Nephron (organoid): ENCODE data around the gene ALDH1A1.

Experiments
- H3K27ac Mint-ChIP-seq, 3 experiments: 2 replicates each; pipeline ENCODE4 v1.8.0; 2020; ENCODE audit warnings: mixed read lengths in 3 of 3, mild to moderate bottlenecking in 2 of 3, moderate library complexity in 1 of 3
- H3K27me3 Mint-ChIP-seq: 2 replicates; pipeline ENCODE4 v1.8.0; 2021; ENCODE audit warnings: low read depth, mild to moderate bottlenecking, moderate library complexity, mixed read lengths
- H3K36me3 Mint-ChIP-seq: 2 replicates; pipeline ENCODE4 v1.8.0; 2020; ENCODE audit warnings: low read depth, mixed read lengths
- H3K4me1 Mint-ChIP-seq: 2 replicates; pipeline ENCODE4 v1.8.0; 2020; ENCODE audit warnings: mixed read lengths
- H3K4me3 Mint-ChIP-seq, 3 experiments: 2 replicates each; pipeline ENCODE4 v1.8.0; 2020; ENCODE audit warnings: mild to moderate bottlenecking in 3 of 3, mixed read lengths in 3 of 3, moderate library complexity in 2 of 3
- H3K9me3 Mint-ChIP-seq: 2 replicates; pipeline ENCODE4 v1.8.0; 2020; ENCODE audit warnings: mixed read lengths
- CTCF ChIP-seq, 3 experiments: fragments of 200-600 bp; sonication (generic); IDR thresholded peaks; one replicate each; pipeline ENCODE4 v1.5.0; 2021; ENCODE audit warnings: antibody characterized with exemption in 3 of 3; ENCODE audit not compliant: unreplicated experiment in 3 of 3

The ALDH1A1 gene

GRCh38 chr9:72931897-72932296 is 21.0 kb downstream of the ALDH1A1 start:
- H3K4me1 Mint-ChIP-seq: peaks cover 4% of the 10 kb centered on the region
- no peaks in the 10 kb centered on the region for H3K27me3 Mint-ChIP-seq
- H3K36me3 Mint-ChIP-seq: no peaks in the 10 kb centered on the region
- TF ChIP-seq CTCF (IDR thresholded peaks at IDR 0.05; ENCODE audit: unreplicated experiment in 3 of 3): no peak
- H3K4me3 Mint-ChIP-seq: no peak overlapping the region
- H3K9me3 Mint-ChIP-seq: no peaks in the 10 kb centered on the region
- H3K27ac Mint-ChIP-seq: peak overlapping the region in 1 of 3 experiments; percentile 3

GRCh38 chr9:72931437-72931836 is 21.4 kb downstream of the ALDH1A1 start:
- Mint-ChIP-seq H3K27me3 (no peaks in the 10 kb centered on the region), H3K4me1 (peaks cover 4% of the 10 kb centered on the region)
- TF ChIP-seq CTCF (IDR thresholded peaks at IDR 0.05; ENCODE audit: unreplicated experiment in 3 of 3): no peak

DNA sequence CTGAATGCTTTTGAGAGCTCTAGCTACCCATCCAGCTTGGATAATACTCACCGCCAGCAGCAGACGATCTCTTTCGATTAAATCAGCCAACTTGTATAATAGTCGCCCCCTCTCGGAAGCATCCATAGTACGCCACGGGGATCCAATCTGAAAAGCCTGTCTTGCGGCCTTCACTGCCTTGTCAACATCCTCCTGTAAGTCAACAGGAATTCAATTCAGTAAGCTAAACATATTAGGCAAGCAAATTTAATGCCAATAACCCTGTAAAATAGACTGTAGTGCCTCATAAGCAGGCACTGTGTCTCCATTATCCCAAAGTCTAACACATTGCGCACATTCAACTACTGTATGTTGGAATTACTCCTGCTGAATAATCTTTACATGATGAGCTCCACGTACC is 22.0 kb downstream of the ALDH1A1 start:
- Mint-ChIP-seq H3K27me3 (no peaks in the 10 kb centered on the region), H3K4me3 (no peak overlapping the region), H3K36me3 (no peaks in the 10 kb centered on the region), H3K9me3 (no peaks in the 10 kb centered on the region), H3K4me1 (peaks cover 4% of the 10 kb centered on the region), H3K27ac (no peak overlapping the region)
- no peak for TF ChIP-seq CTCF (IDR thresholded peaks at IDR 0.05; ENCODE audit: unreplicated experiment in 3 of 3)

More at GRCh38 chr9:72931437-72931836, 21.4 kb downstream of the ALDH1A1 start:
- no peak overlapping the region for H3K4me3 Mint-ChIP-seq
- no peaks in the 10 kb centered on the region for H3K36me3 Mint-ChIP-seq
- H3K9me3 Mint-ChIP-seq: no peaks in the 10 kb centered on the region
- H3K27ac Mint-ChIP-seq: peak overlapping the region in 1 of 3 experiments; percentile 3

GRCh38 chr9:72929542-72929941 is 23.3 kb downstream of the ALDH1A1 start:
- H3K36me3 Mint-ChIP-seq: no peaks in the 10 kb centered on the region
- no peak for TF ChIP-seq CTCF (IDR thresholded peaks at IDR 0.05; ENCODE audit: unreplicated experiment in 3 of 3)
- no peaks in the 10 kb centered on the region for H3K9me3 Mint-ChIP-seq
- no peak overlapping the region for H3K4me3 Mint-ChIP-seq
- H3K27ac Mint-ChIP-seq: no peak overlapping the region
- no peaks in the 10 kb centered on the region for H3K27me3 Mint-ChIP-seq
- peaks cover 13% of the 10 kb centered on the region for H3K4me1 Mint-ChIP-seq

DNA sequence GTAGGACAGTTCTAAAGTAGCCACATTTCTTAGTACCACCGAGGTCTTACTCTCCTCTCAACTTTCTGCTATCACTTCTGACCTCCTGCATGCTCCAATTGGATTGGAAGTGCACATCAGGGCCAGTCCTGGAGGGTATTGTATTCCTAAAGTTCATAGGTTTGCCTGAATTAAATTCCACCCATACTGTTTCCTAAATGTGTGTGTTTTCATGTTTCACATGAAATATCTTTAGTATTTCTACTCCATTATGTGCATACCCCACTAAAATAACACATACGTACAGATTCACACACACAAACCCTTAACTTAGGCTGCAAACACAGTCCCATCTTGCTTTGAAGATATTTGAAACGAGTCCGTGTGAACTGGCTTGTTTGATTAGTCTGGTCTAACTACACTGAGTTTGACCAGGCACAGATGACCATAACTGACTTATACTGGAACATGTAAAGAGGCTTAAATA is 24.8 kb downstream of the ALDH1A1 start:
- Mint-ChIP-seq H3K9me3 (no peaks in the 10 kb centered on the region), H3K27me3 (no peaks in the 10 kb centered on the region), H3K36me3 (no peaks in the 10 kb centered on the region), H3K4me1 (peaks cover 13% of the 10 kb centered on the region), H3K4me3 (no peak overlapping the region), H3K27ac (peak overlapping the region in 2 of 3 experiments; percentile 10 to 83)
- no peak for TF ChIP-seq CTCF (IDR thresholded peaks at IDR 0.05; ENCODE audit: unreplicated experiment in 3 of 3)

GRCh38 chr9:72926506-72926905 is 26.3 kb downstream of the ALDH1A1 start:
- Mint-ChIP-seq H3K4me3 (no peak overlapping the region), H3K4me1 (peaks cover 13% of the 10 kb centered on the region), H3K9me3 (no peaks in the 10 kb centered on the region), H3K27me3 (no peaks in the 10 kb centered on the region), H3K36me3 (no peaks in the 10 kb centered on the region), H3K27ac (no peak overlapping the region)
- no peak for TF ChIP-seq CTCF (IDR thresholded peaks at IDR 0.05; ENCODE audit: unreplicated experiment in 3 of 3)
